T-cell (primary cell): ENCODE measurements around the gene ATP8B3. TPM values are rescaled to one million over a fixed set of nuclear protein-coding genes. Genes with fewer than 3 reads are reported as not detected.

Source experiments
- ATAC-seq, 4 experiments: fragments of 200-7000 bp in 3 of 4; fragments of 150-1000 bp in 1 of 4; cut with Tn5 transposase; replicated peaks in 1 of 4; 1 replicate in 3 of 4; 2 replicates in 1 of 4; pipeline ENCODE4 v1.10.0; 2021; ENCODE audit warnings: moderate library complexity in 3 of 4, mild to moderate bottlenecking in 2 of 4, moderate number of reproducible peaks in 1 of 4
- CTCF ChIA-PET, 2 donors: fragments of 300-600 bp; sonication (Branson Sonifier 250); formaldehyde crosslinking; loops; one replicate each; lab custom pipeline; 2022; ENCODE audit warnings: antibody characterized with exemption in 2 of 2; lab: Charles Lee
- POLR2A ChIA-PET, 2 donors: fragments of 300-600 bp; sonication (Branson Sonifier 250); formaldehyde crosslinking; loops; one replicate each; lab custom pipeline; 2022; ENCODE audit warnings: antibody characterized with exemption in 2 of 2; lab: Charles Lee
- DNase-seq, 35 experiments: peaks; one replicate each; pipeline versions ENCODE4 v3.0.0 to v3.0.0-alpha.2; 2013 to 2023
- H3K27ac ChIP-seq: one replicate; pipeline ENCODE4 v1.5.1; 2013; ENCODE audit warnings: low read length
- H3K27me3 ChIP-seq, 2 experiments: replicated peaks in 1 of 2; 1 replicate in 1 of 2; 2 replicates in 1 of 2; pipeline versions ENCODE4 v1.6.1 to v1.7.0; 2013; ENCODE audit warnings: low read length in 1 of 2, mixed read lengths in 1 of 2; ENCODE audit not compliant: control insufficient read depth in 2 of 2, insufficient read depth in 2 of 2; ENCODE audit errors: extremely low read depth in 1 of 2
- H3K36me3 ChIP-seq, 2 donors: 1 replicate in 1 of 2; 2 replicates in 1 of 2; pipeline versions ENCODE4 v1.6.1 to v1.7.0; 2013; ENCODE audit warnings: low read length in 1 of 2; ENCODE audit not compliant: control insufficient read depth in 2 of 2, insufficient read depth in 1 of 2; ENCODE audit errors: extremely low read depth in 1 of 2
- H3K4me1 ChIP-seq, 2 experiments: 1 replicate in 1 of 2; 2 replicates in 1 of 2; pipeline versions ENCODE4 v1.6.1 to v1.7.0; 2013; ENCODE audit warnings: low read length in 2 of 2, mixed read lengths in 1 of 2; ENCODE audit not compliant: insufficient read depth in 2 of 2, control insufficient read depth in 1 of 2; ENCODE audit errors: extremely low read depth in 1 of 2
- H3K4me3 ChIP-seq, 2 donors: 1 replicate in 1 of 2; 2 replicates in 1 of 2; pipeline versions ENCODE4 v1.5.1 to v1.7.0; 2013; ENCODE audit warnings: mild to moderate bottlenecking in 2 of 2, low read length in 1 of 2, moderate library complexity in 1 of 2; ENCODE audit not compliant: control insufficient read depth in 1 of 2; ENCODE audit errors: extremely low read depth in 1 of 2
- H3K9me3 ChIP-seq: 2 replicates; pipeline ENCODE4 v1.7.0; 2013
- H3K27ac Mint-ChIP-seq, 2 donors: one replicate each; pipeline ENCODE4 v1.8.0; 2020 to 2021; ENCODE audit warnings: mild to moderate bottlenecking in 2 of 2, mixed read lengths in 2 of 2
- H3K27me3 Mint-ChIP-seq, 2 donors: one replicate each; pipeline ENCODE4 v1.8.0; 2021 to 2022; ENCODE audit warnings: mixed read lengths in 2 of 2
- H3K36me3 Mint-ChIP-seq: one replicate; pipeline ENCODE4 v1.8.0; 2021; ENCODE audit warnings: mixed read lengths
- H3K4me1 Mint-ChIP-seq, 3 donors: one replicate each; pipeline ENCODE4 v1.8.0; 2020 to 2022; ENCODE audit warnings: mixed read lengths in 3 of 3, mild to moderate bottlenecking in 1 of 3
- H3K4me3 Mint-ChIP-seq, 3 donors: one replicate each; pipeline ENCODE4 v1.8.0; 2020 to 2022; ENCODE audit warnings: mild to moderate bottlenecking in 3 of 3, mixed read lengths in 3 of 3, moderate library complexity in 3 of 3
- H3K9me3 Mint-ChIP-seq, 3 donors: one replicate each; pipeline ENCODE4 v1.8.0; 2020 to 2022; ENCODE audit warnings: mixed read lengths in 3 of 3
- WGBS: methylation state at CpG from one replicate; pipeline ENCODE4 v1.1.5; 2013; ENCODE audit warnings: missing lambda C conversion rate; ENCODE audit not compliant: insufficient coverage; 5-methylcytosine and 5-hydroxymethylcytosine counted together
- total RNA-seq, 35 experiments: library from RNA in 6 of 35; stranded (reverse) in 6 of 35; fragments of 120-200 nt in 1 of 35; gene quantifications; one replicate each; pipeline versions ENCODE4 v1.2.1 to v1.2.4 and lab custom pipeline; 2013 to 2026

ATP8B3 gene
- total RNA-seq, 5 donors from 2014 or later (not counting 1 experiment from before 2014, with no cell fraction given) = 3.5 to 5.7 (median 4.0) TPM

DNA sequence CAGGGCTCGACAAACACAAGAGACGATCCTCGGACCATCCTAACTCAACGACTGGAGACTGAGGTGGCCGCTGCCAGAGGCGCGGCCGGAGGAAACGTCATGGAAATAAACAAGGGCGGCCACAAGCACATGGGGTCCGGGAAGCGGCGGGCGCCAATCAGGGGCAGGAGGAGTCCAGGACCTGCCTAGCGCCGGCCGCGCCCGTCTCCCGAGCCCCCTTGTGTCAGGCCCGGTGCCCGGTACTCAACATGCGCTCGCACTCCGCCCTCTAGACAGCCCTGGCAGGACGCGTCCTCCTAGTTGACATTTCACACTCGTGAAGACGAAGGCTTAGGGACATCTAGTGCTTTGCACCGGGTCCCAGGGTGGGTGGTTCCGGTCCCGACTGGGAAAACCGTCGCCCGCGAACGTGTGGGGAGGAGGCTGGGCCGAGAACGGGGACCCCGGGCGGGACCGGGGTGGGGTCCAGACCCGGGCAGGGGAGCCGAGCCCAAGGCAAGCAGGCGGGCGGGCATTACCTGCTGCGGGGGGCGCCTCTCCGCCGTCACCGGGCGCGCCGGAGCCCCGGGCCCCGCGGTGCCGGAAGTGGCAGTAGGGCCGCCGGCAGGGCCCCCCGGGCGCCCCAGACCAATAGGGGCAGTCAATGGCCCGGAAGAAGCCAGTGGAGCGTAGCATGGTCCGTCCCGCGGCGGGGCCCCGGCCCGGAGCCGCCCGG is 35.8 kb upstream of the ATP8B3 start:
- CTCF ChIA-PET = no interaction called here
- DNase-seq = peak in 3 of 35 experiments; percentile 27 to 45 (median 36)

DNA sequence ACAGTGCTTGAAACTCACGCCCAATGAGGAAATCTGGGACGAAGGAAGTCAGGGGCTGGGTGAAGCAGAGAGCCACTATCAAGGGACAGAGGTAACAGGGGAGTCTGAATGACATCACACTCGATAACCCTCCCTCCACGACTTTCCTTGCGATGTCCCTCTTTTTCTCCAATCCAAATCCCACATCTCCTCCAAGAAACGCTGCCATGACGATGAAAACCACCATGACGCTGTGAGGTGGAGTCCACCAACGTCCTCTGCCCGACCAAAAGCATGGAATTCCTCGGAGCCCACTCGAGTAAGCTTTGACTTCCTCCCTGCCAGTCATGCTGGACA is 35.2 kb upstream of the ATP8B3 start:
- ChIA-PET CTCF (no interaction called here), POLR2A (no interaction called here)
- peak overlapping the region; percentile 81 to 93 for H3K4me3 ChIP-seq
- peaks cover 44 to 70% (median 68%) of the 10 kb centered on the region in 3 donors for H3K4me1 Mint-ChIP-seq
- WGBS = 0% methylated on average over 3 of the region's 12 CpGs
- peaks cover 0 to 17% of the 10 kb centered on the region in 2 donors for H3K36me3 ChIP-seq
- no peaks in the 10 kb centered on the region for H3K27me3 ChIP-seq
- peak overlapping the region; percentile 84 to 90 (median 84) for H3K4me3 Mint-ChIP-seq
- H3K27me3 Mint-ChIP-seq = no peaks in the 10 kb centered on the region
- no peaks in the 10 kb centered on the region for H3K36me3 Mint-ChIP-seq
- H3K4me1 ChIP-seq = peaks cover 16 to 82% of the 10 kb centered on the region in 2 experiments
- DNase-seq (no peak), ATAC-seq (no peak)
- peak overlapping the region; percentile 89 to 90 for H3K27ac Mint-ChIP-seq
- no peaks in the 10 kb centered on the region for H3K9me3 ChIP-seq
- no peaks in the 10 kb centered on the region for H3K9me3 Mint-ChIP-seq
- H3K27ac ChIP-seq = peak overlapping the region; percentile 2

More for the DNA sequence above, 35.8 kb upstream of the ATP8B3 start:
- H3K27me3 ChIP-seq = no peaks in the 10 kb centered on the region
- H3K36me3 ChIP-seq = peaks cover 0 to 17% of the 10 kb centered on the region in 2 donors
- peak; percentile 17 to 27 (median 23) for ATAC-seq
- POLR2A ChIA-PET = no interaction called here
- peak overlapping the region; percentile 2 for H3K27ac ChIP-seq
- H3K9me3 Mint-ChIP-seq = no peaks in the 10 kb centered on the region
- no peaks in the 10 kb centered on the region for H3K9me3 ChIP-seq
- H3K36me3 Mint-ChIP-seq = no peaks in the 10 kb centered on the region
- peak overlapping the region; percentile 81 to 93 for H3K4me3 ChIP-seq
- H3K4me1 Mint-ChIP-seq = peaks cover 41 to 70% (median 65%) of the 10 kb centered on the region in 3 donors
- peak overlapping the region; percentile 84 to 90 (median 84) for H3K4me3 Mint-ChIP-seq
- WGBS = under 1% methylated on average over 72 of the region's 72 CpGs
- no peaks in the 10 kb centered on the region for H3K27me3 Mint-ChIP-seq
- peaks cover 20 to 82% of the 10 kb centered on the region in 2 experiments for H3K4me1 ChIP-seq
- peak overlapping the region; percentile 89 to 92 for H3K27ac Mint-ChIP-seq

DNA sequence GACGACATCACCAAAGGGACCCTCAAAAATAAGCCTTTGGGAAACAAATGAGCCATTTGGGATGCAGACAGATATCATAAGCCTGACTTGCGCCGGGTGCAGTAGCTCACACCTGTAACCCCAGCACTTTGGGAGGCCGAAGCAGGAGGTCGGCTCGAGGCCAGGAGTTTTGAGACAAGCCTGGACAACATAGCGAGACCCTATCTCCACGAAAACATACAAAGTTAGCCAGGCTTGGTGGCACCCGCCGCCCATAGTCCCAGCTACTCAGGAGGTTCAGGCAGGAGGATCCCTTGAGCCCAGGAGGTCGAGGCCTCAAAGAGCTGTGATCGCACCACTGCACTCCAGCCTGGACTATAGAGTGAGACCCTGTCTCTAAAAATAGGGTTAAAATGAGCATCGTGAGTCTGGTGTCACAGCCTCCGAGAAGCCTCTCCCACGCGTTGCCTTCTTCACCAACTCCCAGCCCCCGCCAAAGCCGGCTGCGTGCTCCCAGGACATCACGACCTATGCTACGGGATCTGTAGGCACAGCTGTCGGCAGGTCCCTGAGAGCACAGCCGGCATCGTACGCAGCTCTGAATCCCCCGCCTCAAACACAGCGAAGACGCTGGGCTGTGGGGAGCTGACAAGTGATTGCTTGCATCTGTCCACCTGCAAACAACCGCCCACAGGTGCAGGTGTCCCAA is 34.6 kb upstream of the ATP8B3 start:
- H3K27me3 ChIP-seq = no peaks in the 10 kb centered on the region
- ChIA-PET CTCF (no interaction called here), POLR2A (interaction anchor here in 1 of 2 donors (0.6 kb wide), 1 partner anchor 86 kb away, joined by 4 read pairs; no protein-coding TSS in a partner anchor)
- Mint-ChIP-seq H3K27me3 (no peaks in the 10 kb centered on the region), H3K27ac (peak overlapping the region; percentile 89 to 90), H3K4me3 (peak overlapping the region; percentile 84 to 90 (median 84)), H3K4me1 (peaks cover 50 to 73% (median 72%) of the 10 kb centered on the region in 3 donors), H3K9me3 (no peaks in the 10 kb centered on the region), H3K36me3 (no peaks in the 10 kb centered on the region)
- DNase-seq (no peak), ATAC-seq (no peak)
- no peak overlapping the region for H3K27ac ChIP-seq
- H3K36me3 ChIP-seq = peaks cover 0 to 17% of the 10 kb centered on the region in 2 donors
- peaks cover 13 to 81% of the 10 kb centered on the region in 2 experiments for H3K4me1 ChIP-seq
- H3K9me3 ChIP-seq = no peaks in the 10 kb centered on the region
- peak overlapping the region in 1 of 2 donors; percentile 81 for H3K4me3 ChIP-seq
- WGBS = 87% methylated on average over 29 of the region's 29 CpGs

DNA sequence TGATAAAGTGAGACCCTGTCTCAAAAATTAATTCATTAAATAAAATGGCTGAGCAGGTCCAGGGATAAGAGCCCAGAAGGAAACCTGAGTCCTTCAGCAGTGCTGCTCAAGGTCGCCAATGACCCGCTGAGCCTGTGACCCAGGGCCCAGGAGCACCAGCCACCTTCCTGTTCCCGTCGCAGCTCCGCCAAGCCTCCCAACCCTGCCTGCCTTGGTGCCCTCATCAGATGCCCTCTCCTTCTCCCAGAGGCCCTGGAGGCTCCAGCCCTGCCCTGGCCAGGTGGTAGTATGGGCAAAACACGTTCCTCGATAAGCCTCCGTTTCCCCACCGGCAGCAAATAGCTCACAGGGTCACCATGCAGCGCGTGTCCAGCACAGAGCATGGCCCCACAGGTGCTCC is 33.6 kb upstream of the ATP8B3 start:
- Mint-ChIP-seq H3K4me3 (peak overlapping the region; percentile 31 to 84 (median 84)), H3K27me3 (no peaks in the 10 kb centered on the region), H3K4me1 (peaks cover 53 to 73% (median 71%) of the 10 kb centered on the region in 3 donors), H3K9me3 (no peaks in the 10 kb centered on the region), H3K27ac (no peak overlapping the region), H3K36me3 (no peaks in the 10 kb centered on the region)
- no peak for DNase-seq
- 94% methylated on average over 11 of the region's 11 CpGs for WGBS
- H3K36me3 ChIP-seq = peaks cover 0 to 17% of the 10 kb centered on the region in 2 donors
- ChIA-PET POLR2A (no interaction called here), CTCF (no interaction called here)
- peaks cover 13 to 80% of the 10 kb centered on the region in 2 experiments for H3K4me1 ChIP-seq
- H3K27me3 ChIP-seq = no peaks in the 10 kb centered on the region
- H3K4me3 ChIP-seq = no peak overlapping the region
- H3K27ac ChIP-seq = no peak overlapping the region
- no peak for ATAC-seq
- no peaks in the 10 kb centered on the region for H3K9me3 ChIP-seq

DNA sequence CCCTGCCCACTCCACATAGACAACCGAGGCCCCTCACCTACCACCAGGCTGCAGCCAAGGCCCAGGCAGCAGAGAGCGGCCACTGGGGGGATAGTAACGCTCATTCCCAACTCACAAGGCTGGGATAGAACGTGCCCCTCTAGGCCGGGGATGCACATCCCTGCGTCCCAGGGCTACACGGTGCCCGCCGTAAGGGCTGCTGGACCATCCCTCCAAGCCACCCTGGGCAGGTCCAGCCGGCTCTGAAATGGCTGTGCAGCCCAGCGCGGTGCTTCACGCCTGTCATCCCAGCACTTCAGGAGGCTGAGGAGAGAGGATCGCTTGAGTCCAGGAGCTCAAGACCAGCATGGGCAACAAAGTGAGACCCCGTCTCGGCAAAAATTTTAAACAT is 33.0 kb upstream of the ATP8B3 start:
- peak overlapping the region in 2 of 3 donors; percentile 13 for H3K4me3 Mint-ChIP-seq
- no peaks in the 10 kb centered on the region for H3K36me3 Mint-ChIP-seq
- Histone ChIP-seq H3K27me3 (no peaks in the 10 kb centered on the region), H3K4me3 (no peak overlapping the region), H3K27ac (no peak overlapping the region), H3K9me3 (no peaks in the 10 kb centered on the region), H3K36me3 (peaks cover 0 to 19% of the 10 kb centered on the region in 2 donors), H3K4me1 (peaks cover 13 to 80% of the 10 kb centered on the region in 2 experiments)
- no peak for ATAC-seq
- POLR2A ChIA-PET = no interaction called here
- H3K4me1 Mint-ChIP-seq = peaks cover 50 to 75% (median 72%) of the 10 kb centered on the region in 3 donors
- DNase-seq = no peak
- H3K27ac Mint-ChIP-seq = no peak overlapping the region
- WGBS = 97% methylated on average over 15 of the region's 16 CpGs
- H3K27me3 Mint-ChIP-seq = no peaks in the 10 kb centered on the region
- CTCF ChIA-PET = interaction anchor here in 1 of 2 donors (0.5 kb wide), 1 partner anchor 9 kb away, joined by 9 read pairs; no protein-coding TSS in a partner anchor
- H3K9me3 Mint-ChIP-seq = no peaks in the 10 kb centered on the region

DNA sequence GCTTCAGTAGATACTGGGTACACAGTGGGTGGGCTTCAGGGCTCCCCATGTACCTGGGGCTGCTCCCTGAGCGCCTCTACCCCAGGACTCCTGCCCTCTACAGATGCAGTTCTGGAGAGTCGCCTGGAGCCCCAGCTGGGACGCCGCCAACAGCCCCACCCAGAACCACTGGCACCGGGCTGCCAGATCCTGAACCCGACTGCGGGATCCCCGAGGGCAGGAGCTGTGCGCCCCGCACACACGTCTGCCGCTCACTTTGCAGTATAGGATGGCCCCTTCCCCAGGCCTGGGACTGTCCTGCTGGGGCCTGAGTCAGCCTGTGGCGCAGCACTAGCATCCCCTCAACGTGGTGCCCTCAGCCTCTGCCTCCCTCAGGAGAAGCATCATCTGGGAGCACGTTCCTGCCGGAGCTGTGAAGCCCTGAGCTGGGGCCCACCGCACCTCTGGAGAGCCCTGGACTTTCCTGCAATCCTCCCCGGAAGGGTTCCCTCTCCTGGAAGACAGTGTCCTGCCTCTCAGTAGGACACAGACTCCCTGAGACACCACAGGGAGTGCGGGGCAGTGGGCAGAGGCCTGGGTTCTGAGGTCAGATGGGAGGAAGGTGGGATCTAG is 32.5 kb upstream of the ATP8B3 start:
- no peaks in the 10 kb centered on the region for H3K27me3 ChIP-seq
- no peaks in the 10 kb centered on the region for H3K27me3 Mint-ChIP-seq
- H3K27ac ChIP-seq = no peak overlapping the region
- no peak overlapping the region for H3K27ac Mint-ChIP-seq
- H3K36me3 Mint-ChIP-seq = no peaks in the 10 kb centered on the region
- POLR2A ChIA-PET = no interaction called here
- CTCF ChIA-PET = interaction anchor here in 1 of 2 donors (0.5 kb wide), 1 partner anchor 8 kb away, joined by 9 read pairs; no protein-coding TSS in a partner anchor
- DNase-seq = no peak
- peaks cover 13 to 81% of the 10 kb centered on the region in 2 experiments for H3K4me1 ChIP-seq
- peaks cover 51 to 76% (median 73%) of the 10 kb centered on the region in 3 donors for H3K4me1 Mint-ChIP-seq
- H3K9me3 ChIP-seq = no peaks in the 10 kb centered on the region
- WGBS = 91% methylated on average over 17 of the region's 19 CpGs
- H3K4me3 ChIP-seq = no peak overlapping the region
- no peaks in the 10 kb centered on the region for H3K9me3 Mint-ChIP-seq
- H3K4me3 Mint-ChIP-seq = peak overlapping the region in 2 of 3 donors; percentile 13
- ATAC-seq = no peak
- H3K36me3 ChIP-seq = peaks cover under 1 to 21% of the 10 kb centered on the region in 2 donors
